Measurements from ENCODE around the gene CLPTM1L.
"Not testable (repeated sequence)": the region's sequence is repeated elsewhere in the genome, so short reads cannot be mapped to it uniquely, and the experiment has no call there.

Gene CLPTM1L

DNA sequence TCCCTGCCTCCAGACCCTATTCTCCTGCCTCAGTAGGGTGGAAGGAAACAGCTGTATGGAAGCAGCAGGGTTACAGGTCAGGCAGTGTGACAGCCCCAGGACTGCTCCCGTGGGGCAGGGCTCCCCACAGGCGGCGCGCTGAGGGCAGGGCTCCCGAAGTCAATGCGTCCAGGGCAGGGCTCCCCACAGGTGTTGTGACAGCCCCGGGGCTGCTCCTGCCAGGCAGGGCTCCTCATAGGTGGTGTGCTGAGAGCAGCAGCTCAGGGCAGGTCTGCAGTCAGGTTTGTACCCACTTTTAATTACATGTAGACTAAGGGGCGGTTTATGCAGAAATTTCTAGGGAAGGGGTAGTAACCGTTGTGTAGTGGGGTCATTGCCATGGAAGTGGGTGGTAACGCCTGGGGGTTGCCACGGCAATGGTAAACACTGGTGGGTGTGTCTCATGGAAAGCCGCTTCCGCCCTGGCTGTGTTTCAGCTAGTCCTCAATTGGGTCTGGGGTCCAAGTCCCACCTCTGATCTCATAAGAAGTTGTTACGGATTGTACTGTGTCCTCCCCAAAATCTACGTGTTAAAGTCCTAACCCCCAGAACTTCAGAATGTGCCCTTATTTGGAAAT, 33.4 kb downstream of the CLPTM1L start:
- DNase-seq: no peak

DNA sequence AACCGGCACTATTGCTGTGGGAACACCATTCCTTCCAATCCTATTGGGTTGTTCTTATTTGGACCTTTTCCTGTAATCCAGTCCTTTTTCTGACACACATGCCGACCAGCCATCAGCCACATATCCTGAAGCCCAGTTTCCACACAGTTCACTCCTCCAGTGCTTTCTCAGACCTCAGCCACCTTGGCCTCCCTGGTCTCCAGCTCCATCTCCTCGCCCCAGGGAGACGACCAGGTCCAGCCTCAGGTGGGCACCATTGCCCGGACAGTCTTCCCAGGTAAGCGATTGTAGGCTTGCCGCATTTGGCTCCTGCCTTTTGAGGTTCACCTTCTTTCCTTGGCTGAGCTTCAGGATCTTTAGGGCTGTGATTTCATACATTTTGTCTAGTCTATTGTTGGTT, 34.8 kb downstream of the CLPTM1L start:
- no peak for DNase-seq

GRCh38 chr5:1304033-1304432, 40.9 kb downstream of the CLPTM1L start:
- no peak for DNase-seq

- DNase-seq: no peak
Measured at GRCh38 chr5:1302258-1302657, 42.6 kb downstream of the CLPTM1L start.

GRCh38 chr5:1300581-1301083, 44.3 kb downstream of the CLPTM1L start:
- no peak for DNase-seq

DNA sequence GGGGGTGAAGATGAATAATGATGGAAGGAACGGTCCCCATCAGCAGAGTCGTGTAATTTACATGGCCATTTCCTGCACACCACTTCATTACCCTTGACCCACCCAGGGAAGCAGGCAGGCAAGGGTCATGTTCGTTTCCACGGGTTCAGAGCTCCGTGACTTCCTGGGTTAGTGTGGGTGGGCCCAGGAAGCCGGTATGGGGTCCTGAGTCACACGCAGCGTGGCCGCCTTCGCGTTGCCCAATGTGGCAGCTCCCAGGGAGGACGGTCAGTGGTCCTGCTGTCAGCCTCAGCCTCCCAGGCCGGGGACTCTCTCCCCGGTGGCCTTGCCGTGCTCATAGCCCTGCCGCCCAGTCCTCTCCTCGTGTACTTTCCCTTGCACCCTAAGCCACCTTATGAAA, 44.9 kb downstream of the CLPTM1L start:
- no peak for DNase-seq

GRCh38 chr5:1299511-1299850, 45.4 kb downstream of the CLPTM1L start:
- no peak for DNase-seq

GRCh38 chr5:1298723-1299510, 46.0 kb downstream of the CLPTM1L start:
- no peak for DNase-seq

GRCh38 chr5:1298067-1298551, 46.8 kb downstream of the CLPTM1L start:
- no peak for DNase-seq

DNA sequence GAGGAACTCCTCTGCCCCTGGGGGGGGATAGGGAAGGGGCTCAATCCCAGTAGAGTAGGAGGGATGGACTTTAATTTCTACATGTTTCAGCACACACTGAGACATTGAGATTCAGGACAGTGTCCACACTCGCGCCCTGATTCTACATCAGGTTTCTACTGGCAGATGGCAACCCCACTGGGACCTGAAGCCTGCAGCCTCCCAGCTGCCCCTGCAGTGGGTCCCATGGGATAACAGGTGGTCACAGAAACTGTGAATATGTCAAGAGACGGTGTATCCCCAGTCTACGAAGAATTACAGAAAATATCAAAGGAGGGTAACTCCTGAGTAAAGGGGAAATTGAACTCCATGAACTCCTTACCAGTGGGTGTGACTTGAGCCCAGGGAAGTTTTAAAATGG, 47.7 kb downstream of the CLPTM1L start:
- no peak for DNase-seq

- DNase-seq: no peak
Measured at GRCh38 chr5:1295650-1296037, 49.3 kb downstream of the CLPTM1L start.

- DNase-seq: peak in 1 of 3 experiments; percentile 77
Measured at GRCh38 chr5:1294835-1295649, 49.9 kb downstream of the CLPTM1L start, which contains the start of gene TERT. Gene TERT, minus strand, starts transcription at chr5:1295068. Its CDS starts 79 bp downstream, at chr5:1294989.

GRCh38 chr5:1294206-1294834, 50.6 kb downstream of the CLPTM1L start:
- peak in 2 of 3 experiments; percentile 81 to 88 for DNase-seq

- no peak for DNase-seq
Measured at GRCh38 chr5:1293416-1294205, 51.3 kb downstream of the CLPTM1L start.

DNA sequence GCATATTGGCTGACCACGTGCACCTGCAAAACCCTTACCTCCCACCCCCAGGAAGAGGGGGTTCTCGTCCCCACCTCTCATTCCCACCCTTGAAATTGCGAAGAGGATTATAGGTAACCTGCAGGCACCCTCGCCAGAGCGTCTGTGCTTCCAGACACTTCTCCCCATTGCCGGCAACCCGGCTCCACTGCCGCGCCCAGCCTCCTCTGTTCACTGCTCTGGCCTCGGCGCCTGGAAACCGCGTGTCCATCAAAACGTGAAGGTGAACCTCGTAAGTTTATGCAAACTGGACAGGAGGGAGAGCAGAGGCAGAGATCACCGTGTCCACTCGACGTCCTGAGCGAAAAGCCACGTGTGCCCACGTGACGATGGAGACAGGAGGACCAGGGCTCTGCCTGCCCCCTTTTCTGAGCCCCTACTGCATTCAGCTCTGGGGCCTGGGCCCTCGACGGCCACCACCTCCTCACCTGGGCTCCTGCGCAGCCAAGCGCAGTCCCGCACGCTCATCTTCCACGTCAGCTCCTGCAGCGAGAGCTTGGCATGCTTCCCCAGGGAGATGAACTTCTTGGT, 52.0 kb downstream of the CLPTM1L start:
- DNase-seq: peak in 1 of 3 experiments; percentile 16

- DNase-seq: peak in 2 of 3 experiments; percentile 30 to 64
Measured at GRCh38 chr5:1292139-1292538, 52.8 kb downstream of the CLPTM1L start.

- DNase-seq: peak; percentile 66 to 87 (median 78)
Measured at GRCh38 chr5:1291611-1292080, 53.3 kb downstream of the CLPTM1L start.

DNA sequence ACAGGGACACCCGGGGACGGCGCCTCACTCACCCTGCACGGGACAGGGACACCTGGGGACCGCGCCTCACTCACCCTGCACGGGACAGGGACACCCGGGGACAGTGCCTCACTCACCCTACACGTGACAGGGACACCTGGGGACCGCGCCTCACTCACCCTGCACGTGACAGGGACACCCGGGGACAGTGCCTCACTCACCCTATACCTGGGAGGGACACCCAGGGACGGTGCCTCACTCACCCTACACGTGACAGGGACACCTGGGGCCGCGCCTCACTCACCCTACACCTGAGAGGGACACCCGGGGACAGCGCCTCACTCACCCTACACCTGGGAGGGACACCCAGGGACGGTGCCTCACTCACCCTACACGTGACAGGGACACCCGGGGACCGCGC, 53.9 kb downstream of the CLPTM1L start:
- DNase-seq: not testable (repeated sequence)

GRCh38 chr5:1289559-1289958, 55.3 kb downstream of the CLPTM1L start:
- DNase-seq: not testable (repeated sequence)

- no peak for DNase-seq
Measured at GRCh38 chr5:1288439-1289335, 56.2 kb downstream of the CLPTM1L start.

Measured in NCI-H1417 (cell line).